Measurements from ENCODE around the gene PRKCD. TPM values are rescaled to one million over a fixed set of nuclear protein-coding genes. Genes with fewer than 3 reads are reported as not detected.

The PRKCD gene
- polyA plus RNA-seq, 12 donors = 5.4 to 16.9 (median 6.8) TPM; not detected in 1

DNA sequence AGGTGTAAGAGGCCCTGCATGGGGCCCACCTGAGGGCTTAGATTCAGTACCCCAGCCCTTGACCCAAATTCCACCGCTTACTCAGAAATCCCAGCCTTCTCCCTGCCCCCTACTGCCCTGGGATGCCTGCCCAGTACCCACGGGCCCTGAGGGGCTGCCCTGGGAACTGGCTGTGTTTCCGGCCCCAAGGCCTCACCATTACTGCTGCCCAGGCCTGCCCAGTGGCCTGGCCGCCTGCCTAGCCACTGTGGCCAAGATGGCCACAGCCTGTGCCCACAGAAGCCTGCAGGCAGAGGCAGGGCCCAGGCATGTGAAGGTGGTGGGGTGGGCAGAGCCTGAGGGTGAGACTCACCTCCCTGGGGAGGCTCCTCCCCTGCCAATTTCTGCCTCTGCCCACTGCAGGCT is 6.1 kb upstream of the PRKCD start:
- no peak for DNase-seq

DNA sequence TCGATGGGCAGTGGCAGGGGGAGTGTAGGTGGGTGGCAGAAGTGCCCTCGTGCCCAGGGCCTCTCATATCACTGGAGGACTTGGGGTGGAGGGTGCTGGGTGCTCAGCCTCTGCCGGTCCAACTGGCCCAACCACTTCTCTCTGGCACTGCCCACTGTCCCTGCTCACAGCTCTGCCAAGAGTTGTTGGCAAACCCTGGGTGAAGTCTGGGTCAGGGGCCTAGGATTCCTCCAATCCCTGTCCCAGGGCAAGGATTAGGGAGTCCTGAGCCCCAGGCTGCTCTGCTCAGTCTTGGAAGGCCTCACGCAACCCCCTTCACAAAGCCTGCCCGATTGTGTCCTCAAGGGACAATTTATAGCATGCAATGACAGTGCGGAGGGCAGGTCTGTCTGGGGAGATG is 5.2 kb upstream of the PRKCD start:
- DNase-seq = no peak

DNA sequence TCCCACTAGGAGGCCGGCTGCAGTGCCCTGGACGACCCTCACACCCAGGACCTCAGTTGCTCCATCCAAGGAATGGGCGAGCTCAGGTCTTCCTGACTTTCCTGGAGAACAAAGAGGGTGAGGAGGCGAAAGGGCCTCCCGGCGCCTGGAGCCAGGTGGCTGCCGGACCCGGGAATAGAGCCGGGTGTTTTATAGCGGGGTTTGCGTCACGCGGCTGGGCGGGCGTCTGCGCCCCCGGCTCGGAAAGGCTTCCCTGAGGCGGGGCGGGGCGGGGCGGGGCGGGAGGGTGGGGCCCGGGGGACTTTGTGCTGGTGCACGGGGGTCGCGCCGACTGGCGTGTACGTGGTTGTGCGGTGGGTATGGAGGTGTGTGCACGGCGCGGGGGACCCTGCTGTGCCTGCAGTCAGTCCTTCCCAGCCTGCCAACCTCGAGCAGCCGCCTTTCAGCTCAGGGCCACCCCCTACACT is 4.6 kb upstream of the PRKCD start:
- no peak for DNase-seq

DNA sequence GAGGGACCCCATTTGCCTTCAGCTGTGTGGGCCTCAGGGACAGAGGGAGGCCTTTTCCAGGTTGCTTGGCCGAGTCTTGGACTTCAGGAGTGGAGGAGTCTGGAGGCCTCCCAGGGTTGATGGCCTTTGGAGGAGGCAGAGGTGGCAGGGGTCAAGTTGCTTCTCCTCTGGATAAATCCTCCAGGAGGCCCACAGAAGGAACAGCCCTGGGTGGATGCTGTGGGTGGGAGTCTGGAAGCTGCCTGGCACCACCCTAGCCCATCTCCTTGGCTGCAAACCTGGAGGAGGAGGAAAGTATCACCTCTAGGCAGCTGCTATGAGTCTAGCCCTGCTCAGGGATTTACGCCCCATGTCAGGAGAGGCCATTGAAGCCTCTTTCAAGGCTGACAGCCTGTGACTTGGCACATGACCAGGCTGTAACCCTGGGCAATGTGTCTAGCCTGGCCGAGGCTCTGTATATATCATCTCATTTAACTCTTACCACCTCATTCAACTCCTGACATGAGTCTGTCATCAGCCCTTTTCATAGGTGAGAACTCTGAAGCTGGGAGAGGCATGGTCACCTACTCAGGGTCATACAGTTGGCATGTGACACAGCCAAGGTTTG is 2.9 kb upstream of the PRKCD start:
- no peak for DNase-seq

DNA sequence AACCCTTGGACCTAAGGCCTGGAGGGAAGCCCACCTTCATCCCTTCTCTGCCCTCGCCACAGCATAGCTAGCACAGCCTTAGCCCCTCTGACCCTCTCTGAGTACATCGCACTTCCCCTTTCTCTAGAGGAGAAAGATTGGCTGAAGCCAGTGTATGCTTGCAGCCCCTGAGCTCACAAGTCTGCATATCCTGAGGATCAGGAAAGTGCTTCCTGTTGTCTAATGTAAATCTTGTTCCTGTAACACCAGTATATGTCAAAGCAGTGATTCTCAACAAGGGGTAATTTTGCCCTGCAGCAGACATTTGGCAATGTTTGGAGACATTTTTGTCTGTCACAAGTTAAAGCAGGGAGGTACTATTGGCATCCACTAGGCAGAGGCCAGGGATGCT is 2.2 kb upstream of the PRKCD start:
- no peak for DNase-seq

DNA sequence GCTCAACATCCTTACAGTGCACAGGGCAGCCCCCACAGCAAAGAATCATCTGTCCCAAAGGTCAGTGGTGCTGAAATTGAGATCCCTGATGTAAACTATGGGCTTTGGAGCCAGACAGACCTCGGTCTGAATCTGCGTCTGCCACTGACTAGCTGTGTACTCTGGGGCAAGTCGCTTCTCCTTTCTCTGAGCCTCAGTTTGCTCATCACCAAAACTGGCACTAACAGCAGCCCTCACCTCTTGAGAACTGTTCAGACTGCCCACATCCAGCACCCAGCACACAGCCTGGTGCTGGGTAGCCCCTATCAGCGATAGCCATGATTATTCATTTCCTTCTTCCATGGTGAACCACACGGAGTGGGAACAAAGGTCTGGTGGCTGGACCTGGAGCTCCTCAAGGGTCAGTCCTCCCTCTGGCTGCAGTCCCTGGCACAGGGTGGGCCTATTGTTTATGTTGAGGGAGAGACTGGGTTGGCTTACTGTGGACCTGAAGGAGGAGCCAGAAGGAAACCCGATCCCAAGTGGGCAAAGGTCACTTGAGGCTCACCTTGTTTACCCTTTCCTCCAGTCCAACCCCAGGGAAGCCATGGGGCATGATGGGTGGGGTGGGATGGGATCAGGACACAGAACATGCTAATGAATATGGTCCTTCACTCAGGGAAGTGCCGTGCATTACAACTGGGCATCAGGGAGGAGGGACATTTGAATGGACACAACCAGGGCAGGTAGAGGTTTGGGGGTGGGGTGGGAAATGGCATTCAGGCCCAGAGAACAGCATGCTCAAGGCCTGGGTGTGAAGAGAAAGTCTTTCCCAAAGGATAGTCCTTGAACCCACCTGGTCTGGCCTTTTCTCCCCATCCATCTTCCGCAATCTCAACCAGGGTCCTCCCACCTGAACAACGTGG is 1.6 kb upstream of the PRKCD start:
- DNase-seq = no peak

DNA sequence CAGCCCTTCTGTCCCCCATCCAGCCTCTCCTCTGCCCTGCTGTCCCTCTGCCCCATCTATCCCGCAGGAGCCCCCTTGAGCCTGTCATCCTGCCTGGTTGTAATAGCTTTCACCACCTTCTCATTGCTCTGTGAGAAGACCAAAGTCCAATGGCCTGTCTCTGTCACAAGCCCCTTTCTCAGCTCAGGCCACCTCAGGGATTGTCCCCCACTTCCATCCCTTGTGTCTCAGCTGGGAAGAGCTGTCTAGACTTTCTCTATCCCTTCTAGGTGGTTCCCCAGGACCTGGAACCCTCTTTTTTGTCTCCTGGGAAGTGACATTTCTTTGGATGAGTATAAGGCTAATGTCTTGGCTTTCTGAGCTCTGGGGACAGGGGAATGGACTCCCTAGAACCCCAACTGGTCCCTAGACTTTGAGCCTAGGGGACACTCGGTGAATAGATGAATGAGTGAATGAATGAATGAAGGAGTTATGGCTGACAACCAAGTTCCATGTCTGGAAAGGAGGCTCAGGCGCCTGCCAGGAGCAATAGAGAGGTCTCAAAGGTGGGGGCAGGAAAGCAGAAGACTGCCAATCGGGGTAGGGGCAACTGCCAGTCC is 849 bp upstream of the PRKCD start:
- no peak for DNase-seq

DNA sequence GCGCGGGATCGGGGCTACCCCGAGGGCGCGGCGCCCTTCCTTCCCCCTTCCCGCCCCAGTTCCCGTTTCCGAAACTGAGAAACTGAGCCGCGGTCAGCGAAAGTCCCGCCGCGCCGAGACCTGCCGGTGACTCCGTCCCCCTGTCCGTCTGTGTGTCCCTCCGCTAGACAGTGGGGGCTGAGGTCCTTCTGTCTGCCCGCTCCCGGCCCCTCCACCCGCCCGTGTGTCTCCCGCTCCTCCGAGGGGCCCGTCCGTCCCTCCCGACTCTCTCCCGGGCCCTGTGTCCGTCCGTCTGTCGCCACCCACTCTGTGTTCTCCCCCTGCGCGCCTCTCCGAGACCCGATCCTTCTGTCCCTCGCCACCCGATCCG is 426 bp downstream of the PRKCD start:
- no peak for DNase-seq

DNA sequence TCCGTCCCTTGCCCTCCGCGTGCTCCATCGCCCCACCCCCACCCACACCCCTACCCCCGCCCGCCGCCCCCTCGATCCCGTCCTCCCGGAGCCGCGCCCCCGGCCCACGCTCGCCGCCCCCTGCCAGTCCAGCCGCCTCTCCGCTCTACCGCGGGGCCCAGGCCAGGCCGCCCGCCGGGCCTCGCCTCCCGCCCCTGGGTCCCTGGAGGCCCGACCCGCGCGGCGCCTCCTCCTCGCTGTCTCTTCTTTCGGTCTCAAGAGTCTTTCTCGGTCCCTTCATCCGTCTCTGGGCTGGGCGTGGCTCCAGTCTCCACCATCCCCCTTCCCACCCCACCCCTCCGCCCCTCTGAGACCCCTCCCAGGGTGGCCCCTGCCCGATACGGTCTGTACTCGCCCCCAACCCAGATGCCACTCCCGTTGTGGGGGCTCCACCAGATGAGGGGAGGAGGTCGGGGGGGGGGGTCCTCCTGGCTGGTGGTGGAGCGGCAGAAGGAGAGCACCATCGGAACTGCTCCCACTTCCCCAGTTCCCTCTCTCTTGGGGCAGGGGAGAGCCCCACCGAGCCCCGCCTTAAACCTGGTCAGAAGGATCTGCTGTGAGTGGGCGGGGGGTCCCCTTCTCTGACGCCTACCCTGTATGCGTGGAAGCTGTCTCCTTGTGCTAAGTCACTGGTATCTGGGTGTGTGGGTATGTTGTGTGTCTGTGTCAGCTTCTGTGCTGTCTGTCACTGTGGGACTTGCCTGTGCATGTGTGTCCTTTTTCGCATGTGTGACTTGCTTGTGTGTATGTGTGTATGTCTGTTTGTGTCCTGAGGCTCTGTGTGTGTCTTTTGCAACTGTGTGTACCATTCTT is 1.0 kb downstream of the PRKCD start:
- no peak for DNase-seq

DNA sequence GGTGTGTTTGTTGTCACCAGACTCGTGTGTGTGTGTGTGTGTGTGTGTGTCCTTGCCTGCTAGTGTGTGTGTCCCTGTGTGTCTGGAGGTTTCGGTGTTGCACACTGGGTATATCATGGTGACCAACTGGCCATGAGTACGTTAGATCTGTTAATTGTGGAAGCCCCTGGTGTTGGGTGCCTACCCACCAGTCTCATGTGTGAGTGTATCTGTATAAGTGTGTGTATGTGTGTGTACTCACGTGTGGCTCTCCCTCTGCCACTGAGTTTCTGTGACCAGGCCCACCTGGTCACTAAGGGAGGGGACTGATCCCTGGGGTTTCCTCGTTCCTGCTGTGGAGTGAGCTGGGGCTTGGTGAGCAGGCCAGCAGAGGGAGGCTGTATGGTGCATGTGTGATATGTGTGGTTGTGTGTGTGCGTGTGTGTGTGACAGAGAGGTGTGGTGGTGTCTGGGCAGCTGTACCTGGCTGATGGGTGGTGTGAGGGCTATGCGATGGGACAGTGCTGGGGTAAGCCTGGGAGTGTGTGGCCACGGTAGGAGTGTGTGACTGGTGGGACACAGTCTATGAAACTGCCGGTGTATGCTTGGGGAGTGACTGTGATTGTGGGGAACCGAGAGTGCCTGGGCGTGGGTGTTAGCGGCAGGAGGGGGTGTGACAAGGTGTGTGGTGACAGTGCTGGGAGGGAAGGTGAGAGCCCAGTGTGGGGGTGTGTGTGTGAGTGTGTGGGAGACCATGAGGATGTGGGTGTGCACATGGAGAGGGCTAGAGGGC is 1.8 kb downstream of the PRKCD start:
- DNase-seq = no peak

DNA sequence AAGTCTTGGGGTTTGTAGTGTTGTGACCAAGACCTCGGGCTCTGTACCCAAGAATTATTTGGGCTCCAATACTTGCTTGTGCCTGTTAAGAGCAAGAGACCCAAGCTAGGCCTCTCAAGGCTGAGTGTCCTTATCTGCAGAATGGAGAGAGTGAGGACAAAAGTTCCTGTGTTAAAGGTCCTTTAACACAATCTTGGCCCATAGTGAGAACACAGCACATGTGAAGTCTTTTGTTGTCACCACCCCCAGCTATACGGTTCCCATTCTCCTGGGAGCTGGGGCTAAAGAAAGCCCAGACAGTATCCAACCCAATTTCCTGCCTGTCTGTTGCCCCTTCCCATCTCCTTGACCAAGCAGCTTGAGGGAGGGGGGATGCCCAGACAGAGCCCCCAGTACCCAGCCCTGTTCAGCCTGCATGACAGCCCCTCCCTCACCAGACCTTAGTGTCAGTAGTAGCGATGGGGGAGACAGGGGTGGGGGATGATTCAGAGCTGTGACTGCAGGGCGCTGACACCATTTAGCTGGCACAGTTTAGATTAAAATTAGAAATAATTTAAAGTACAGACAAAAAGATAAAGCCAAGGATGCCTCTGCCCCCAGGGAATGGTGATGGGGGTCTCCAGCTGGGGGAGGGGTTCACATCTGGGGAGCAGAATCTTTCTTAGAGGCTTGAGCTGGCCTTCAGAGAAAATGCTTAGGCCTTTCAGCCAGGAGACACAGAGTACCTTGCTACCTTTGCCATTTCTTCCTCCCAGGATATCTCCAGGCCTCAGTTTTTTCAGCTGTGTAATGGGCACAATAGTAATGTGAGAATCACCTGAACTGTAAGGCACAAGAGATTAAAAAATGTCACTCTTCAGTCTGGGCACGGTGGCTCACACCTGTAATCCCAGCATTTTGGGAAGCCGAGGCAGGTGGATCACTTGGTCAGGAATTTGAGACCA is 2.7 kb downstream of the PRKCD start:
- DNase-seq = no peak

DNA sequence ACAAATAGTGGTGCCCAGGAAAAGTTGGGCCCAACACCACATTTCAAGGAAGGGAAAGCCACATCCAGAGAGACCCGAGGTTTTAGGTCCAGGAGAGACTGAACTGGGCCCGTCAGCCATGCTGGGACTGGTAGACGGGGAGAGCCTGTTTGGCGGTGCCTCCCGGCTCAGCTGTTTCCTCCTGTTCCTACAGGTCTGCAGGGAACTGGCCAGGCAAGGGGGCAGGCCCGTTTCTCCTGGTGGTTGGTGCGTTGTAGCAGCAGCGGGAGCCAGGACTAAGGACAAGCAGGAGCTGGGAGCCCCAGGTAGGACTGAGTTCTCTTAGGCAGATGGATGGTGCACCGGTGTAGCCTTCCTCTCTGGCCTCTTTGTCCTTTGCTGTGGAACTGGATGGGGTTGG is 3.9 kb downstream of the PRKCD start:
- no peak for DNase-seq

DNA sequence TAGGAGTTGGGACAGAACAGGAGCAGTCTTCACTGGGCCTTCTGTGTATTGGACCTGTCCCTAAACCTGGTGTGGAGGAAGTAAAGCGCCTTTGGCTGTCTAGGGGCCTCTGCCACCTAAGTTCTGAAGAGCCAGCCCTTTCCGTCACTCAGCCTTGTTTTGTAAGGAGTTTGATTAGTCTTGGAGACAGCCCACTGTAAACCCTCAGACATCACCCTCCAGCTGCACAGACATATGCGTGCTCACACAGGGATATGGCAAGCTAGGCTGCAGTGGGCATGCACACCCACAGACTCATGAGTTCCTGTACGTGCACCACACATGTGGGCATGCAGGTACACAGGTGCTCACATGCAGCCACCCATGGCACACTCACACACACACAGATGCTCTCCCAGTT is 5.2 kb downstream of the PRKCD start:
- DNase-seq = no peak

DNA sequence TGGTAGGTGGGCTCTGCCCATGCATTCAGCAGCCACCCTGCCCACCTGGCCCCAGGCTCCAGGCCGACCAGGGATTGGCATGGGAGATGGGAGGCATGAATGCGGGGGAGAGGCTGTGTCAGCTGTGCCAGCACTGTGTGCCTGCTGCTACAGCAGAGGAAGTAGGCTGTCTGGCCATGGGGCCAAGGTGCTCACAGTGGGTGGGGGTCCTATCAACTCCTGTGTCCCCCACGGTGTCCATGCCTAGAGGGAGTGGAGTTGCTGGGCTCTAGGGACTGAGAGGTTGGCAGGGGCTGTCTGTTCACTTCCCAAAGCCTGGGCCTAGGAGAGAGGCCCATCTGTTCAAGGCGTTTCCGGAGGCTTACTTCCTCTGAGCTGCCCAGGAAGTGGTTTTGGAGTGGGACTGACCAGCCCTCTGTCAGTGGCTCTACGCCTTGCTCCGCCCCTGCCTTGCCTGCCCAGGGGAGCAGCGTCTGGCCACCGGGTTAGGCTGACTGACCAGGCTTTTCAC is 5.8 kb downstream of the PRKCD start:
- DNase-seq = peak; percentile 55

DNA sequence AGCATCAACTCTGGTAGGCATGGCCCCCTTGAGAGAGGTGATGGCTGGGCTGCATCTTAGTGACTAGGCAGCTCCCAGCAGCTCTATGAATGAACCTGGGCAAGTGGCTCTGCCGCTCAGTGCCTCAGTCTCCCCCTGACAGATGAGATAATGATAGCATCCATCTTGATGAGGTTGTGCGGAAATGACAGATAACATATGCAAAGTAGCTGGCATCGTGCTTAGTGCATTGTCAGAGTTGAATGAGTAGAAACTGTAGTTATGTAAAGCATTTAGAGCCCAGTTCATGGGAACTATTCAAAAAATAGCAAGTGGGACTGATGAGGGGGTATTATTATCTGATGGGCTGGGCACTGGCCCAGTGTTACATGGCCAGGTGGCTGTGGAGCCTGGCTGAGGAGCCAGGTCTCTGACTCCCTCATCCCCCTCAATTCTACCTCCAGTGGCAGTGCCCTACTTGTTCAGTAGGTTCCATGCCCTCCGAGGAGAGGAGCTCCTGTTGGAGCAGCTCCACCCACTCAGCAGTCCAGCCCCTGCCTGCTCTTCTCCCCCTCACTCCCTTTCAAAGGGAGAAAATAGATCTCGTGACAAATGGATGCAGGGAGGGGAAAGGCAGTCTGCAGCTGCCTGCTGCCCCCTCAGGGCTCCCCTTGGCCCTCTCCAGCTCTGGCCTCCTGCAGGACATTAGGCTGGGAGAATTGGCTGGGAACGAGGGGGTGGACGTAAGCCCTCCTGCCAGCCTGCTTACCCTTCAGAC is 6.6 kb downstream of the PRKCD start:
- no peak for DNase-seq

DNA sequence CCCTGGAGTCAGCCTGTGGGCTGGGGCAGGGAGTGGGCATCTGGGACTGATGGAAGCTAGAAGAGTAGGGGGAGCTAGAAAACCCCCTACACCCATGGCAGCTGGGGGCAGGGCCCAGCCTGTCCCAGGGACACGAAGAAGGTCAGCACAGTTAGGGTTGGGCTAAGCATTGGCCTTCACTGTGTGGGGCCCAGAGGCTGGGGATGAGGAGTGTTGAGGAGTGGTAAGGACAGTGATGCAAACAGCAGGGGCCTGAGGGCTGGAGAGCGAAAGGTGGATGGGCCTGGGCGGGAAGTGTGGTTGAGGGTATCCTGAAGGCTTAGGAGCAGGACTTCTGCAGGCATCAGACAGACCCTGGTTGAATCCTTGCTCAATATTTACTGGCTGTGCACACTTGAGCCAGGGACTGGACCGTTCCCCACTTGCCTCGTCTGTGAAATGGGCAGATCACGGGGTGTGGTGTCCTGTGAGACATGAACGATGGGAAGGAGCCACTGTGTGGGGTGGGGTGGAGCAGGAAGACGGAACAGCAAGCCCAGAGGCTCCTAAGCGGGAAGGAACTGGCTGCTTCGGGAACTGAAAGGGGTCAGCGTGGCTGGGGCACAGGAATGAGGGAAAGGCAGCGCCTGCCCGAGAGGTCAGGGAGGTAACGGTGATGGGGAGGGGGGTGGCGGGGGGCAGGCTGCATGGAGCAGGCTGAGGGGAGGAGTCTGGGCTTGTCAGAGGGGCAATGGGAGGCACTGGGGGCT is 7.3 kb downstream of the PRKCD start:
- no peak for DNase-seq

DNA sequence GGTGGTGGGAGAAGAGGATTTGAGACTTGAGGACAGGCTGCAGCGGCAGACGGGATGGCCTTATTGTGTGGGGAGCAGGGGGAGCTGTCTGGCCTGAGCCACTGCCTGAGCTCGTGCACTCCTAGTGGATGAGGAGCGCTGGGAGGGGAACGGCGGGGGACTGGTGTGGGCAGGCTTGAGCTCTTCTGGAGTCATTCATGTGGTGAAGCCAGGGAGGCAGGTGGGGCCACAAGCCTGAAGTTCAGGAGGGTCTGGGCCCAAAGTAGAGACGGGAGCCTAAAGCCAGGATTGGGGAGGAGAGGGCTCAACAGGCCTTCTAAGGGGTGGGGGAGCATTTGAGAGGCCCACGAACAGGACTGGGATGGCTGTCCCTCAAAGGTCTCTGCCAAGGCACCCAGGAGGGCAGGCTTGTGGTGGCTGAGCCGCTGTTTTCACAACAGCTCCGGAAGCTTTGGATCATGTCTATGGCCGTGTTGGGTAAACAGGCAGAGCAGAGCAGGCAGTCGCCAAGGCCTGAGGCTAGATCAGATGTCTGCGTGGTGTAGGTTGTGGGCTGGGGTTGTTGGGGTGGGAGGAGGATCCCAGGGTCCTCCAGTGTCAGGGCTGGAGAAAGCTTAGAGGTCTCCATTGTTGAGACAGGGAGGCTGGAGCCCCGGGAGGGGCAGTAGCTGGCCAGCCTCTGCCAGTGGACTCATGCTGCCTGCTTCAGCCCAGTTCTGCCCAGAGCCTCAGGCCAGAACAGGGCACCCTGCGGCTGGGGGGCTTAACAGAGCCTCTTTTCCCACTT is 8.2 kb downstream of the PRKCD start:
- no peak for DNase-seq

Data from muscle of arm (tissue), 12 donors.